22Rv1 (cell line): ENCODE data around the gene TPSG1.

ENCODE experiments used
- H3K27ac ChIP-seq: fragments of 450-650 bp; 2 replicates; pipeline ENCODE4 v1.5.1; 2017
- ZFX ChIP-seq: fragments of 450-650 bp; IDR thresholded peaks from 2 replicates; pipeline ENCODE4 v1.6.1; 2017; ENCODE audit warnings: antibody characterized with exemption, borderline replicate concordance
- TF ChIP-seq, protein P1 (sequence below): fragments of 450-650 bp; IDR thresholded peaks from 2 replicates; pipeline ENCODE4 v1.5.1; 2017; ENCODE audit warnings: mild to moderate bottlenecking

TPSG1 gene

DNA sequence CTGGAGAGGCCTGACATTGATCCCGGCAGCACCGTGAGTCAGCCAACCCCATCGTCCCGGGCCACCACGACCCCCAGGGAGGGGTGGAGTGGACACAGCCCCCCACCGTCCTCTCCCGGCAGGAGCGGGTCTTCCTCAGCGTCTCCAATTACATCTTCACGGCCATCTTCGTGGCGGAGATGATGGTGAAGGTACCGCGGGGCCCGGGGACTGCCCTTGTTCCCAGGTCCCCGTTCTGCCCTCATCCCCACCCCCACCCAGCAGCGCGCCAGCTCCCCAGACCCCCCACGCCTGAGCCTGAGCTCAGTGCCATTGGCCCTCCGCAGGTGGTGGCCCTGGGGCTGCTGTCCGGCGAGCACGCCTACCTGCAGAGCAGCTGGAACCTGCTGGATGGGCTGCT is 14.6 kb downstream of the TPSG1 start:
- H3K27ac ChIP-seq, result no peak overlapping the region
- TF ChIP-seq, protein P1, sequence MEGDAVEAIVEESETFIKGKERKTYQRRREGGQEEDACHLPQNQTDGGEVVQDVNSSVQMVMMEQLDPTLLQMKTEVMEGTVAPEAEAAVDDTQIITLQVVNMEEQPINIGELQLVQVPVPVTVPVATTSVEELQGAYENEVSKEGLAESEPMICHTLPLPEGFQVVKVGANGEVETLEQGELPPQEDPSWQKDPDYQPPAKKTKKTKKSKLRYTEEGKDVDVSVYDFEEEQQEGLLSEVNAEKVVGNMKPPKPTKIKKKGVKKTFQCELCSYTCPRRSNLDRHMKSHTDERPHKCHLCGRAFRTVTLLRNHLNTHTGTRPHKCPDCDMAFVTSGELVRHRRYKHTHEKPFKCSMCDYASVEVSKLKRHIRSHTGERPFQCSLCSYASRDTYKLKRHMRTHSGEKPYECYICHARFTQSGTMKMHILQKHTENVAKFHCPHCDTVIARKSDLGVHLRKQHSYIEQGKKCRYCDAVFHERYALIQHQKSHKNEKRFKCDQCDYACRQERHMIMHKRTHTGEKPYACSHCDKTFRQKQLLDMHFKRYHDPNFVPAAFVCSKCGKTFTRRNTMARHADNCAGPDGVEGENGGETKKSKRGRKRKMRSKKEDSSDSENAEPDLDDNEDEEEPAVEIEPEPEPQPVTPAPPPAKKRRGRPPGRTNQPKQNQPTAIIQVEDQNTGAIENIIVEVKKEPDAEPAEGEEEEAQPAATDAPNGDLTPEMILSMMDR, result no peak
- TF ChIP-seq ZFX, result no peak

- TF ChIP-seq, protein P1, result no peak
- no peak for TF ChIP-seq ZFX
- H3K27ac ChIP-seq, result no peak overlapping the region
Observed at GRCh38 chr16:1209081-1209480, 16.0 kb downstream of the TPSG1 start.

- H3K27ac ChIP-seq, result no peak overlapping the region
- TF ChIP-seq, protein P1, result no peak
- TF ChIP-seq ZFX, result no peak
Observed at GRCh38 chr16:1208239-1208830, 16.7 kb downstream of the TPSG1 start.

- H3K27ac ChIP-seq, result no peak overlapping the region
- TF ChIP-seq, protein P1, result no peak
- TF ChIP-seq ZFX, result no peak
Observed at GRCh38 chr16:1206786-1207185, 18.3 kb downstream of the TPSG1 start.

- TF ChIP-seq, protein P1, result no peak
- no peak for TF ChIP-seq ZFX
- H3K27ac ChIP-seq, result no peak overlapping the region
Observed at GRCh38 chr16:1206326-1206725, 18.7 kb downstream of the TPSG1 start.

DNA sequence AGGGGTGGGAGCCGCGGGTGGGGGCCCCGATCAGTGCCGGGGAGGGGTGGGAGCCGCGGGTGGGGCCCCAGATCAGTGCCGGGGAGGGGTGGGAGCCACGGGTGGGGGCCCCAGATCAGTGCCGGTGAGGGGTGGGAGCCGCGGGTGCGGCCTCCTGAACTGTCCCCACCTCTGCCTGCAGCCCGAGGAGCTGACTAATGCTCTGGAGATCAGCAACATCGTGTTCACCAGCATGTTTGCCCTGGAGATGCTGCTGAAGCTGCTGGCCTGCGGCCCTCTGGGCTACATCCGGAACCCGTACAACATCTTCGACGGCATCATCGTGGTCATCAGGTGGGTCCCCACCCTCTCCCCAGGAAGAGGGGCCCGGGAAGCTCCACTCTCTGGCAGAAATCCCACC is 20.1 kb downstream of the TPSG1 start:
- TF ChIP-seq, protein P1, result no peak
- no peak for TF ChIP-seq ZFX

GRCh38 chr16:1202274-1202673 is 22.8 kb downstream of the TPSG1 start:
- no peak overlapping the region for H3K27ac ChIP-seq
- no peak for TF ChIP-seq ZFX

More for the DNA sequence above, 20.1 kb downstream of the TPSG1 start:
- no peak overlapping the region for H3K27ac ChIP-seq

DNA sequence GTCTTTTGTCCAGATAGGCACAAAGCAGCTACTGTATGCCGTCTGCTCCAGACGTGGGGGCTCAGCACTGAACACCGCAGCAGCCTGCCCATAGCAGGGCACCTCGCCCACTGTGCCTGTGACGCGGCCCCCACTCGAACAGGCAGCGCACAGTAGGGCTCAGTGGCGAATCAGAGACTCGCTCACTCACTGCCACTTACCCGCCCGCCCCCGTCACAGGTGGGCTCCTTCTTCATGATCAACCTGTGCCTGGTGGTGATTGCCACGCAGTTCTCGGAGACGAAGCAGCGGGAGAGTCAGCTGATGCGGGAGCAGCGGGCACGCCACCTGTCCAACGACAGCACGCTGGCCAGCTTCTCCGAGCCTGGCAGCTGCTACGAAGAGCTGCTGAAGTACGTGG is 23.6 kb downstream of the TPSG1 start:
- H3K27ac ChIP-seq, result no peak overlapping the region

More for the DNA sequence above, 23.6 kb downstream of the TPSG1 start:
- TF ChIP-seq, protein P1, result no peak
- no peak for TF ChIP-seq ZFX
